Psoas muscle (tissue), 8 donors: ENCODE data around the gene WWTR1. TPM values are rescaled to one million over a fixed set of nuclear protein-coding genes. Genes with fewer than 3 reads are reported as not detected.
A peak's percentile ranks its signal among the peaks of the same experiment; 100 is the strongest.

ENCODE experiments used
- ATAC-seq, 4 donors: fragments of 200-7000 bp; cut with Tn5 transposase; one replicate each; pipeline ENCODE4 v1.9.1; 2020; ENCODE audit warnings: moderate library complexity in 3 of 4, mild to moderate bottlenecking in 2 of 4
- DNase-seq, 2 donors: peaks; one replicate each; pipeline ENCODE4 v3.0.0-alpha.2; 2020
- H3K27ac ChIP-seq: fragments of 200-600 bp; one replicate; pipeline ENCODE4 v1.8.0; 2022
- H3K27me3 ChIP-seq, 3 donors: fragments of 200-600 bp in 1 of 3; one replicate each; pipeline versions ENCODE4 v1.6.1 to v1.8.0; 2013 to 2022; ENCODE audit warnings: low read length in 2 of 3, mild to moderate bottlenecking in 2 of 3, moderate library complexity in 1 of 3; ENCODE audit not compliant: insufficient read depth in 3 of 3
- H3K36me3 ChIP-seq, 2 donors: fragments of 200-600 bp in 1 of 2; one replicate each; pipeline versions ENCODE4 v1.6.1 to v1.8.0; 2013 to 2022; ENCODE audit warnings: low read depth in 1 of 2, mild to moderate bottlenecking in 1 of 2, moderate library complexity in 1 of 2; ENCODE audit not compliant: insufficient read depth in 1 of 2
- H3K4me1 ChIP-seq: fragments of 200-600 bp; one replicate; pipeline ENCODE4 v1.8.0; 2022
- H3K4me3 ChIP-seq: fragments of 200-600 bp; one replicate; pipeline ENCODE4 v1.8.0; 2022; ENCODE audit warnings: mild to moderate bottlenecking
- H3K9me3 ChIP-seq: fragments of 200-600 bp; one replicate; pipeline ENCODE4 v1.8.0; 2022
- CTCF ChIP-seq: fragments of 200-600 bp; IDR thresholded peaks from one replicate; pipeline ENCODE4 v1.8.0; 2022; ENCODE audit warnings: antibody characterized with exemption
- WGBS, 3 donors: extraction: QIAGEN DNeasy Blood & Tissue Kit; methylation state at CpG; one replicate each; pipeline versions ENCODE4 v1.1.6 to v1.1.7; 2013; 5-methylcytosine and 5-hydroxymethylcytosine counted together
- intact Hi-C, 2 donors: fragments of 100-400 bp; cut with DNase I; formaldehyde crosslinking; loops; one replicate each; pipeline versions ENCODE4 v1.11.0 to v1.14.2; 2022
- polyA plus RNA-seq, 3 donors: library from polyadenylated mRNA; stranded (reverse); fragments of 200-250 nt; gene quantifications; one replicate each; pipeline ENCODE4 v1.2.3, GENCODE V29; 2013
- total RNA-seq, 4 donors: library from RNA; stranded (reverse); fragmentation: NEBNext Ultra II Directional in 2 of 4; extraction: Animal tissue kit (Norgen Biotek cat#: 25700) in 2 of 4; gene quantifications; one replicate each; pipeline versions ENCODE4 v1.2.1 to v1.2.4, GENCODE V29; 2021 to 2023
- donor health status: healthy with polysubstance abuse.
- donor health status: DM: no; HTN: no; CAD: no; lungs with moderate emphysema.
- donor health status: Bipolar disorder and iron deficiency.
- donor health status: healthy.
- donor health status: DM: yes; HTN: yes; CAD: no.
- donor health status: DM: no; HTN: no; CAD: no.
- donor health status: DM: no; HTN: no; CAD: no.
- donor health status: DM: yes; HTN: yes; CAD: no.

WWTR1 gene
- total and polyA plus RNA-seq, 7 donors = 6.7 to 53.5 (median 24.7) TPM

DNA sequence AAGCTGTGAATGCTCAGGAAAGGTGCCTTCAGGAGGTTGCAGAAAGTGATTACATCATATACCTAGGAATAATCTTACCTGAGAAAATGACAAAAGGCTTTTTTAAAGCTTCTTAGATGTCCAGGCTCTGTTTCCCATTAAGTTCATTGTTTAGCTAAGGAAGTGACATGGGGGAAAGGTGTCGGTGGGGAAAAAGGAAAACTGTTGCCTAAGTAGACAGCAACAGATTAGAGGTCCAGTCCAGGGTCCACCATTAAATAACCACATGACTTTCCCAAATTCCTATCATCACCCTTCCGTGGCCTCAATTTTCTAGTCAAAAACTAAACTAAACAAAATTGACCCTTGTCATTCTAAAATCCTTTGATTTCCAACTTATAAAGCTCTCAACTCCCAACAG, 4.3 kb downstream of the WWTR1 start:
- intact Hi-C loops = loop anchor here in 1 of 2 donors (10.0 kb wide), 1 partner anchor 119 kb away; no protein-coding TSS in a partner anchor
- Histone ChIP-seq H3K27ac (no peak overlapping the region), H3K4me1 (peaks cover 24% of the 10 kb centered on the region), H3K36me3 (peaks cover under 1 to 30% of the 10 kb centered on the region in 2 donors), H3K9me3 (no peaks in the 10 kb centered on the region), H3K27me3 (no peaks in the 10 kb centered on the region), H3K4me3 (peak overlapping the region; percentile 86)
- no peak for DNase-seq
- no peak for TF ChIP-seq CTCF
- ATAC-seq = no peak
- WGBS, 3 donors = 74 to 82% (median 80%) methylated on average over 2 of the region's 2 CpGs

DNA sequence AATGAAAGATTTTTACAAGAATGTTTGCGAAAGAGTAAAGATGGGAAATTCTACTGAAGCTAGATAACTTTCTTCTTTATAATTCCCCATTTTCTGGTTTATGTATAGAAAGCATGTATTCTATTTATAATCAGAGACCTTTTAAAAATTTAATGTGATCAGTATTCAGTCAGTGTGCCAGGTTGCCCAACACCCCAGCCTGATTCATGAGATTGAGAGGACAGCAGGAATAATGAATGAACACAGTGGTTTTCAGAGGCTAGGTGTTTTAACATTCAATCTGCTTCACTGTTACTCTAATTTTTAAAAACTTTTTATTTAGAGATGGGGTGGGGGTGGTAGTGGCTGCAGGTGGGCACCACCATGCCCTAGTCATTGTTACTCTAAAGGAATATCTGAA, 4.7 kb downstream of the WWTR1 start:
- intact Hi-C loops = loop anchor here in 1 of 2 donors (10.0 kb wide), 1 partner anchor 118 kb away; no protein-coding TSS in a partner anchor
- no peak overlapping the region for H3K27ac ChIP-seq
- no peak for ATAC-seq
- no peak for DNase-seq
- H3K4me3 ChIP-seq = no peak overlapping the region
- 97 to 99% (median 98%) methylated on average over 1 of the region's 1 CpG for WGBS, 3 donors
- H3K9me3 ChIP-seq = no peaks in the 10 kb centered on the region
- H3K27me3 ChIP-seq = no peaks in the 10 kb centered on the region
- peaks cover 3 to 30% of the 10 kb centered on the region in 2 donors for H3K36me3 ChIP-seq
- no peak for TF ChIP-seq CTCF
- H3K4me1 ChIP-seq = peaks cover 27% of the 10 kb centered on the region

DNA sequence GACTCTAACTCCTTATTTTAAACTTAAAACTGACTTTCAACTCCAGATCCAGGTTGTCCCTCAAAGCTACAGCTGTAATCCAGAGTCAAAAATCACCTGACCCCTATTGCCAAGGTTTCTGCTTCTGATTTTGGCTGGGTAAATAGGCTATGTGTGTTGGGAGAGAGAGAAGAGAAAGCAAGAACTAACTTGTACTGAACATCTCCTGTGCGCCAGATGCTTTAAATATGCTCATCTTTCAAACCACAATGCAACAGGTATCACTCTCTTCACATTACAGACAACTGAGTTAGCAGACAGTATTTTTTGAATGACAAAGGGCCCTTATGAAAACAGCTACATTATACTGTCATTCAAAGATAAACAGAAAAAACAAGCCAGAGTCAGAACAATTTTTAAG, 7.0 kb downstream of the WWTR1 start:
- DNase-seq (no peak), ATAC-seq (no peak)
- H3K27ac ChIP-seq = no peak overlapping the region
- peaks cover 29% of the 10 kb centered on the region for H3K4me1 ChIP-seq
- H3K27me3 ChIP-seq = no peaks in the 10 kb centered on the region
- TF ChIP-seq CTCF = no peak
- WGBS, 3 donors = 96 to 100% (median 100%) methylated on average over 1 of the region's 1 CpG
- H3K9me3 ChIP-seq = no peaks in the 10 kb centered on the region
- intact Hi-C loops = loop anchor here in 1 of 2 donors (10.0 kb wide), 1 partner anchor 116 kb away; no protein-coding TSS in a partner anchor
- peaks cover 8 to 53% of the 10 kb centered on the region in 2 donors for H3K36me3 ChIP-seq
- H3K4me3 ChIP-seq = no peak overlapping the region

GRCh38 chr3:149648525-149648924, 9.3 kb downstream of the WWTR1 start:
- no peak overlapping the region for H3K27ac ChIP-seq
- TF ChIP-seq CTCF = no peak
- peaks cover 25% of the 10 kb centered on the region for H3K4me1 ChIP-seq

DNA sequence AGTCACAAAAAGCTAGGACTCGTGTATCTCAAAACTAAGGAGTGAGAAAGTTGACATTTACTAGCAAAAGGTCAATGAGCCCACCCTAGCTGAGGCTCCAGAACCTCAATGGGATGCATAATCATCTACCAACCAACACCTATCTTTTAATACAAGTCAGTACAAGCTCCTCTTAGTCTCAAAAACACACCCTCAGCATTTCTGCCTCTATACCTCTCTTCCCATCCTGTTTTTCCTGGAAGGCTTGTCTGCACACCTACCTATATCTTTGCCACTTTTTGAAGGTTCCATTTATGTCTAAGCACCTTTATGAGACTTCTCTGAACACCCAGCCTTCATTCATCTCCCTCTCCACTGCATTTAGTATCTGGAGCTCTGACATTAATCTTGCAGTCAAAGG, 10.0 kb downstream of the WWTR1 start:
- WGBS, 3 donors = 88 to 96% (median 89%) methylated on average over 1 of the region's 1 CpG
- peaks cover 24% of the 10 kb centered on the region for H3K4me1 ChIP-seq
- DNase-seq (no peak), ATAC-seq (no peak)
- H3K9me3 ChIP-seq = no peaks in the 10 kb centered on the region
- H3K4me3 ChIP-seq = no peak overlapping the region
- no peaks in the 10 kb centered on the region for H3K27me3 ChIP-seq
- H3K36me3 ChIP-seq = peaks cover 8 to 45% of the 10 kb centered on the region in 2 donors
- H3K27ac ChIP-seq = no peak overlapping the region
- intact Hi-C loops = loop anchor here in 1 of 2 donors (5.0 kb wide), 1 partner anchor 41 kb away; no protein-coding TSS in a partner anchor
- TF ChIP-seq CTCF = no peak

More at GRCh38 chr3:149648525-149648924, 9.3 kb downstream of the WWTR1 start:
- peak in 2 of 4 donors; percentile 41 to 65 for ATAC-seq
- Histone ChIP-seq H3K27me3 (no peaks in the 10 kb centered on the region), H3K9me3 (no peaks in the 10 kb centered on the region), H3K4me3 (peak overlapping the region; percentile 18), H3K36me3 (peaks cover 8 to 52% of the 10 kb centered on the region in 2 donors)
- DNase-seq = no peak
- intact Hi-C loops = loop anchor here in 1 of 2 donors (5.0 kb wide), 1 partner anchor 41 kb away; no protein-coding TSS in a partner anchor
- 43 to 55% (median 49%) methylated on average over 3 of the region's 3 CpGs for WGBS, 3 donors
